Hematopoietic multipotent progenitor cell treated with erythropoietin and hydrocortisone succinate and interleukin-3 and kit ligand, for 8 days (in vitro differentiated cells): ENCODE results near the gene SLC10A6.

Source experiments
- DNase-seq: peaks from one replicate; pipeline ENCODE4 v3.0.0-alpha.2; 2015

SLC10A6 gene

DNA sequence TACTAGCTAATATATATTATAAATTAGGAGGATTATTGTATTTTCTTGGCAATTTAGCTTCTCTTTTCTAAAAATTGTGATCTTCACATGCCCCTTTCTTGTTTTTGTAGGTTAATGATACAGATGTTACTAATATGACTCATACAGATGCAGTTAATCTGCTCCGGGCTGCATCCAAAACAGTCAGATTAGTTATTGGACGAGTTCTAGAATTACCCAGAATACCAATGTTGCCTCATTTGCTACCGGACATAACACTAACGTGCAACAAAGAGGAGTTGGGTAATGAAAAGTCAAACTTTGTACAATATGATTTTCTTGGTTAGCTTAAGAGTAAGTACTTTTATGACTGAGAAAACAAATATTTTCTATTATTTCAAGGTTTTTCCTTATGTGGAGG lies 74.1 kb downstream of the SLC10A6 start:
- DNase-seq = no peak
